ENCODE measurements around the gene CCDC92.

DNA sequence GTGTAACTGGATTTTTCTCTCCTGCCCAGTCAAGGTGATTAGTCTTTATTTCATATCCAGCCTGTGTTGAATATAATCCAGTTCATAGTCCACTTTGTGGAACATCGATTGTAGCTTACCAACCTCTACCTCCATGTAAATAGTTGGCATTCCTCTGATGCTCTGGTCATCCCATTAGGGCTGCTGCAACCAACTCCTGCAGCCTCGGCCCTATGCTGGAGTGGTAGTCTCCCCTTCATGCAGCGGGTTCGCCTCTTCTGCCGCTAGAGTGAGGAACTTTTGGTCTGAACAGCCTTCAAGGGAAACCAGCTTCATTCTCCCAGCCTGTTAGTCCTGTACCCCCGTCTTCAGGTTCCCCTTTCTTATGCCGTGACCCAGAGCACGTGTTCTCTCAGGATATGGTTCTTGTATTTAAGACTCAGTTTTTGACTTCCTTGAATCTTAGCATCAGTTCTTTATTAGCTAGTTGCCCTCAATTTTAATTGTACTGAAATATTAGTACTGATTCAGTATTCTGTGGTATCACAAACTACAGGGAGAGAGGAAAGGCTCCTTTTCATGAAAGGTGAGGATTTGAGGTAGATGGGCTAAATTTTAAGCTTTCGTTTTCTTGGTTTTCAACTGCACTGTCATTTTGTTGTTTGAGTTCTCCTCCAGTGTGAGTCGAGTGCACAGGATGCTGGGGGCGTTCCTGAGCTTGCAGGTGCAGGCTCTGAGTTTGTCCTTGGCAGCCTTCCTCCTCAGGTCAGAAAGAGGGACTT, 33.6 kb upstream of the CCDC92 start:
- TF ChIP-seq GATA2 (IDR thresholded peaks at IDR 0.05; ENCODE audit: low read depth, low read length) (no peak), GATA3 (IDR thresholded peaks at IDR 0.05; ENCODE audit: low read depth, low read length) (no peak)

Measured in SH-SY5Y (cell line).